Fibroblast of lung (primary cell): ENCODE data around the gene CHST12.

ENCODE experiments used
- CTCF ChIP-seq, 2 donors: IDR thresholded peaks in 1 of 2; conservative IDR thresholded peaks in 1 of 2; 1 replicate in 1 of 2; 2 replicates in 1 of 2; pipeline ENCODE4 v1.5.1; 2011 to 2012; ENCODE audit warnings: low read length in 2 of 2, control low read depth in 1 of 2, inconsistent platforms in 1 of 2, low read depth in 1 of 2, mild to moderate bottlenecking in 1 of 2
- EZH2 ChIP-seq: IDR thresholded peaks from 2 replicates; pipeline ENCODE4 v1.5.1; 2012; ENCODE audit warnings: low read length, control low read depth, mild to moderate bottlenecking; ENCODE audit errors: missing control alignments

- no peak for TF ChIP-seq CTCF (conservative IDR thresholded peaks at IDR 0.05 in 1 of 2, IDR thresholded peaks at IDR 0.05 in 1 of 2; ENCODE audit: low read depth in 1 of 2, low read length in 2 of 2)
- TF ChIP-seq EZH2 = no peak
Observed at GRCh38 chr7:2452074-2452507, 48.7 kb downstream of the CHST12 start.
